WERI-Rb-1 (cell line): ENCODE data around the gene TRIM8.

Experiments used
- DNase-seq: peaks from one replicate; pipeline ENCODE4 v3.0.0-alpha.2; 2020
- H3K27ac ChIP-seq: fragments of 250-450 bp; sonication (Bioruptor Pico); 2 replicates; pipeline ENCODE4 v1.5.1; 2020; ENCODE audit warnings: mild to moderate bottlenecking, moderate library complexity
- H3K27me3 ChIP-seq: fragments of 250-450 bp; sonication (Bioruptor Pico); 2 replicates; pipeline ENCODE4 v1.5.1; 2021; ENCODE audit warnings: mild to moderate bottlenecking, low read depth, moderate library complexity; ENCODE audit not compliant: insufficient read depth, severe bottlenecking
- H3K36me3 ChIP-seq: fragments of 250-450 bp; sonication (Bioruptor Pico); 2 replicates; pipeline ENCODE4 v1.5.1; 2020; ENCODE audit warnings: mild to moderate bottlenecking, moderate library complexity
- H3K4me3 ChIP-seq: 2 replicates; pipeline ENCODE4 v1.5.1; 2011; ENCODE audit warnings: low read depth, mild to moderate bottlenecking, control low read depth, low read length
- H3K9me3 ChIP-seq: fragments of 250-450 bp; sonication (Bioruptor Pico); 2 replicates; pipeline ENCODE4 v1.5.1; 2021; ENCODE audit warnings: mild to moderate bottlenecking, moderate library complexity; ENCODE audit not compliant: severe bottlenecking
- TF ChIP-seq, protein P1 (sequence below): IDR thresholded peaks from 2 replicates; pipeline ENCODE4 v1.5.1; 2011; ENCODE audit warnings: low read depth, mild to moderate bottlenecking, control low read depth, inconsistent platforms, low read length

The TRIM8 gene

DNA sequence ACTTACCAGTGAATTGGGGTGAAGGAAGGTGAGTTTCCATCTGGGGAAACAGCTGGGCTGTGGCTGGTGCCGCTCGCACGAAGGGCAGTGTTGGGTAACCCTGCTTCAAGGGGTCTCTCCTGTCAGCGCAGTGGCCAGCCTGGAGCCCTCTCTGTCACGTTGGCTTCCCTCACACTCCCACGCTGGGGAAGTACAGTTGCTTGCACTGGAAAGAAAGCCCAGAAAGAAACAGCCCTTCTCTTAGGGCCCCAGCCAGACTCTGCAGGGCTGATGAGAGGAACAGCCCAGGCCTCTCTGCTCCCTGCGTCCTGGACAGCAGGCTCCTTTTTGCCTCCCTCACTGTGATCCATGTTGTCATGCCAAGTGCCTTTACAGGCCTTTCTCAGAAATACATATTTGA, 40.3 kb upstream of the TRIM8 start:
- no peak for DNase-seq
- H3K36me3 ChIP-seq = peaks cover 20% of the 10 kb centered on the region
- no peaks in the 10 kb centered on the region for H3K27me3 ChIP-seq
- no peak overlapping the region for H3K27ac ChIP-seq
- H3K4me3 ChIP-seq = no peak overlapping the region
- TF ChIP-seq, protein P1, sequence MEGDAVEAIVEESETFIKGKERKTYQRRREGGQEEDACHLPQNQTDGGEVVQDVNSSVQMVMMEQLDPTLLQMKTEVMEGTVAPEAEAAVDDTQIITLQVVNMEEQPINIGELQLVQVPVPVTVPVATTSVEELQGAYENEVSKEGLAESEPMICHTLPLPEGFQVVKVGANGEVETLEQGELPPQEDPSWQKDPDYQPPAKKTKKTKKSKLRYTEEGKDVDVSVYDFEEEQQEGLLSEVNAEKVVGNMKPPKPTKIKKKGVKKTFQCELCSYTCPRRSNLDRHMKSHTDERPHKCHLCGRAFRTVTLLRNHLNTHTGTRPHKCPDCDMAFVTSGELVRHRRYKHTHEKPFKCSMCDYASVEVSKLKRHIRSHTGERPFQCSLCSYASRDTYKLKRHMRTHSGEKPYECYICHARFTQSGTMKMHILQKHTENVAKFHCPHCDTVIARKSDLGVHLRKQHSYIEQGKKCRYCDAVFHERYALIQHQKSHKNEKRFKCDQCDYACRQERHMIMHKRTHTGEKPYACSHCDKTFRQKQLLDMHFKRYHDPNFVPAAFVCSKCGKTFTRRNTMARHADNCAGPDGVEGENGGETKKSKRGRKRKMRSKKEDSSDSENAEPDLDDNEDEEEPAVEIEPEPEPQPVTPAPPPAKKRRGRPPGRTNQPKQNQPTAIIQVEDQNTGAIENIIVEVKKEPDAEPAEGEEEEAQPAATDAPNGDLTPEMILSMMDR = no peak
- H3K9me3 ChIP-seq = no peaks in the 10 kb centered on the region

DNA sequence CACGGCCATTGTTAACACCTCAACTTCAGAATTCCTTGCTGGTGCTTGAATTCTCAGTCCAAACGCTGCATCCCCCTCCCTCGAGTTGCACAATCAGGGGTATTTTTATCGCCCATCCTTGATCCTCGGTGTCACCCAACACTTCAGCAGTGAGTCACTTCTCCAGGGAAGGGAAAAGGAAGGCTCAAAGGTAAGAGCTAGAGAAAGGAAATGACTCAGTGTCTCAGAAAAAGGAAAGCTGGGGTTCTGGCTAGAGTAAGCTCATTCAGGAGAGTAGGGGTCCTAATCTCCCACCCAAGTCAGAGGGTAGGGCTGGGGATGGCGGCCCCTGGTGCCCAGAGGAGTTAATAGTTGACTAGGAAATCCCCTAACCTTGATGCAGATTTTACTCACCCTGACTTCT, 39.8 kb upstream of the TRIM8 start:
- Histone ChIP-seq H3K27ac (no peak overlapping the region), H3K27me3 (no peaks in the 10 kb centered on the region), H3K36me3 (peaks cover 16% of the 10 kb centered on the region), H3K4me3 (no peak overlapping the region), H3K9me3 (no peaks in the 10 kb centered on the region)
- no peak for DNase-seq
- TF ChIP-seq, protein P1 = no peak

DNA sequence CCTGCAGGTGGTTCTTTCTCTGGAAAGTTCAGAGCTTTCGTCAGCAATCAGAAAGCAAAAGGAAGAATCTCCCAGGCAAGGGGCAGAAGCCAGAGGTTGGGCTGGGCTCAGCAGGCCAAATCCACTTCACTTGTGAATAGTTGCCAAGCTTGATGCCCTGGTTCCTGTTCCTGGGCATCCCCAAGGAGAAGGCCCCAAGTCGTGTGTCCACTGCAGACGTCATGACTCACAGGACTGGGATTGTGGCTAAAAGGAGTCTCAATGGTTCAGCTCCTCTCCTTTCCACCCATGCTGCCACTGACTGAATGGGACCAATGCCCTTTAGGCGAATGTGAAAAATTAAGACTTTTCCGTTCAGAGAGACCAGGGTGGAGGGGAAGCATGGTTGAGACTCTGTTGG, 38.6 kb upstream of the TRIM8 start:
- no peak overlapping the region for H3K4me3 ChIP-seq
- TF ChIP-seq, protein P1 = no peak
- no peak overlapping the region for H3K27ac ChIP-seq
- H3K27me3 ChIP-seq = no peaks in the 10 kb centered on the region
- no peak for DNase-seq
- no peaks in the 10 kb centered on the region for H3K9me3 ChIP-seq
- peaks cover 15% of the 10 kb centered on the region for H3K36me3 ChIP-seq

DNA sequence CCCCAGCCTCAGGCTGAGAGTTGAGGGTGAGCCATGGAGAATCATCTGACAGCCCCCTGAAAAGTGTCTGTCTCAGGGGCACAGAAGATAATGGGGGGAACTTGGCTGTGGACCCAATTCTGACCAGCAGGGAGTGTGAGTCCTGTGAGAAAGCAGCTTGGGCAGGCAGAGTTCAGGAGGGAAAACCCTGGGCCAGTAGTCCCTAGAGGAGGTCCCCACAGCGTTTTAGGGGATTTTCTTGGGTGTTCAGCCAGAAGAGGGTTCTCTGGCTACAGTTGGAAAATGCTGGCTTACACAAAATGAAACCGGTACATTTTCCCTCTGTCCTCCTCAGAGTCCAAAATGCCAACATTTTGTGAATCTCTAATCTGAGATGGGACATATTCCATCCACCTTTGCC, 35.8 kb upstream of the TRIM8 start:
- TF ChIP-seq, protein P1 = 0 out of 2 replicates have a peak, but pooled peaks have one; percentile 2
- Histone ChIP-seq H3K27ac (no peak overlapping the region), H3K9me3 (no peaks in the 10 kb centered on the region), H3K36me3 (no peaks in the 10 kb centered on the region; the same call in 1 of the 2 replicates), H3K27me3 (no peaks in the 10 kb centered on the region), H3K4me3 (no peak overlapping the region)
- DNase-seq = no peak

DNA sequence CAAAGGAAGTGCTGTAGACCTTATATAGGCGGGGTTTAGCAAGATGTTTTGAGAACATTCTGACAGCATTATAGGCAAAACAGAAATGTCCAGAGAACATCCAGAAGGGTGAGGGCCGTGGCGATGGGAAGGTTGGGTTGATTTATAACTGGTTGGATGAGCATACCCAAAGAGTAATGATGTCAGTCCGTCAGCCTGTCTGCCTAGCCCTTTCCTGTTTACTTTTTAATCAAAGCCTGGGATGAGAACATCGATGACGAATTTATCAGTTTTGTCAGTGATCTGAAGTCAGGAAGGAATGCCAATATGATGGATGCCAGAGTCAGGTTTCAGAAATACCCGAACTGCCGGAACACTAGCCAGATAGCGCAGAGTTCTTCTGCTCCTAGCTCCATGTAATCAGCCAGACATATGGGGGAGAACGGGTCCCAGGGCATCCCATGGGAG, 33.8 kb upstream of the TRIM8 start:
- H3K27ac ChIP-seq = no peak overlapping the region
- no peak overlapping the region for H3K4me3 ChIP-seq
- TF ChIP-seq, protein P1 = no peak
- no peaks in the 10 kb centered on the region; the same call in 1 of the 2 replicates for H3K36me3 ChIP-seq
- no peaks in the 10 kb centered on the region for H3K9me3 ChIP-seq
- H3K27me3 ChIP-seq = no peaks in the 10 kb centered on the region
- DNase-seq = no peak

DNA sequence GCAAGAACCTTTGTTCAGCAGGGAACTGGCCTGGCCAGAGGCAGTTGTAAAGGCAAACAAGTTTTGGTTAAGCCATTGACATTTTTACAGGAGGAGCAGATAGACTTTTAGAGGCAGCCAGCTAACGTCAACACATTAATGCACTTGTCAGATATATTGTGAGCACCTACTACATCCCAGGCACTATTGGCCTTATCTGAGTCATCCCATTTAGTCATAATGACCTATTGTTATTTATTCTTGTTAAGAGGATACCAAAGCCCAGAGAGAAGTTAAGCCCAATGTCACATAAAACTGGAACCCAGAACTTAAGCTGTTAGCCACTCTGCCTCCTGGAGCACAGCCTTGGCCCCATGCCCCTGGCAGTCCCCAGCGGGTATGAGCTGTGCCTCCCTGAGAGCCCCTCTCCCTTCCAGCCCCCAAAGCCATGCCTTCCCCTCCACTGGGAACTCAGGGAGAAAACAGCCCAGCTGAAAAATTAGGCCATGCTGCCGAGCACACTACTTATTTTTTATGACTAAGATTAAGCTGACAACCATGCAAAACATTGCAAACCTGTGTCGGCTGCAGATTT, 32.7 kb upstream of the TRIM8 start:
- TF ChIP-seq, protein P1 = no peak
- H3K9me3 ChIP-seq = no peaks in the 10 kb centered on the region
- no peaks in the 10 kb centered on the region for H3K27me3 ChIP-seq
- no peak overlapping the region for H3K4me3 ChIP-seq
- peaks cover 4% of the 10 kb centered on the region for H3K36me3 ChIP-seq
- no peak for DNase-seq
- no peak overlapping the region for H3K27ac ChIP-seq
